H1 (cell line): ENCODE results near the gene ZNF407.

Source experiments
- BRCA1 ChIP-seq: IDR thresholded peaks from 2 replicates; pipeline ENCODE4 v1.6.1; 2012; ENCODE audit warnings: low read depth, low read length, improper control_type of control experiment
- CREB1 ChIP-seq: IDR thresholded peaks from 2 replicates; pipeline ENCODE4 v1.6.1; 2012; ENCODE audit warnings: inconsistent platforms
- POLR2A ChIP-seq, 2 experiments: IDR thresholded peaks; 1 replicate in 1 of 2; 2 replicates in 1 of 2; pipeline ENCODE4 v1.6.1; 2011; ENCODE audit warnings: low read depth in 2 of 2, low read length in 2 of 2, mild to moderate bottlenecking in 2 of 2; ENCODE audit errors: control extremely low read depth in 1 of 2
- RAD21 ChIP-seq, 2 experiments: IDR thresholded peaks in 1 of 2; conservative IDR thresholded peaks in 1 of 2; 2 replicates each; pipeline ENCODE4 v1.6.1; 2011; ENCODE audit warnings: low read depth in 2 of 2, low read length in 2 of 2, improper control_type of control experiment in 1 of 2, inconsistent platforms in 1 of 2, mild to moderate bottlenecking in 1 of 2, moderate library complexity in 1 of 2
- SP1 ChIP-seq: IDR thresholded peaks from 2 replicates; pipeline ENCODE4 v1.6.1; 2011; ENCODE audit warnings: low read depth, low read length
- YY1 ChIP-seq: IDR thresholded peaks from 2 replicates; pipeline ENCODE4 v1.6.1; 2011; ENCODE audit warnings: low read depth, mild to moderate bottlenecking, low read length
- TF ChIP-seq, protein P1 (sequence below), 3 experiments: IDR thresholded peaks; 1 replicate in 2 of 3; 2 replicates in 1 of 3; pipeline versions ENCODE4 v1.5.1 to v1.6.1; 2011; ENCODE audit warnings: low read length in 3 of 3, mild to moderate bottlenecking in 3 of 3, inconsistent platforms in 2 of 3, low read depth in 1 of 3, moderate library complexity in 1 of 3; ENCODE audit not compliant: insufficient read depth in 1 of 3; ENCODE audit errors: control extremely low read depth in 1 of 3

- no peak for TF ChIP-seq RAD21 (IDR thresholded peaks at IDR 0.05 in 1 of 2, conservative IDR thresholded peaks at IDR 0.05 in 1 of 2; ENCODE audit: low read depth in 2 of 2, low read length in 2 of 2)
- TF ChIP-seq CREB1 = no peak
- TF ChIP-seq SP1 = no peak
- TF ChIP-seq, protein P1, sequence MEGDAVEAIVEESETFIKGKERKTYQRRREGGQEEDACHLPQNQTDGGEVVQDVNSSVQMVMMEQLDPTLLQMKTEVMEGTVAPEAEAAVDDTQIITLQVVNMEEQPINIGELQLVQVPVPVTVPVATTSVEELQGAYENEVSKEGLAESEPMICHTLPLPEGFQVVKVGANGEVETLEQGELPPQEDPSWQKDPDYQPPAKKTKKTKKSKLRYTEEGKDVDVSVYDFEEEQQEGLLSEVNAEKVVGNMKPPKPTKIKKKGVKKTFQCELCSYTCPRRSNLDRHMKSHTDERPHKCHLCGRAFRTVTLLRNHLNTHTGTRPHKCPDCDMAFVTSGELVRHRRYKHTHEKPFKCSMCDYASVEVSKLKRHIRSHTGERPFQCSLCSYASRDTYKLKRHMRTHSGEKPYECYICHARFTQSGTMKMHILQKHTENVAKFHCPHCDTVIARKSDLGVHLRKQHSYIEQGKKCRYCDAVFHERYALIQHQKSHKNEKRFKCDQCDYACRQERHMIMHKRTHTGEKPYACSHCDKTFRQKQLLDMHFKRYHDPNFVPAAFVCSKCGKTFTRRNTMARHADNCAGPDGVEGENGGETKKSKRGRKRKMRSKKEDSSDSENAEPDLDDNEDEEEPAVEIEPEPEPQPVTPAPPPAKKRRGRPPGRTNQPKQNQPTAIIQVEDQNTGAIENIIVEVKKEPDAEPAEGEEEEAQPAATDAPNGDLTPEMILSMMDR (IDR thresholded peaks at IDR 0.05; ENCODE audit: control extremely low read depth in 1 of 3, insufficient read depth in 1 of 3, low read depth in 1 of 3, low read length in 3 of 3) = no peak
- TF ChIP-seq BRCA1 = no peak
- TF ChIP-seq YY1 = no peak
- no peak for TF ChIP-seq POLR2A (IDR thresholded peaks at IDR 0.05; ENCODE audit: control extremely low read depth in 1 of 2, low read depth in 2 of 2, low read length in 2 of 2)
These were observed 24.4 kb downstream of the ZNF407 start for GRCh38 chr18:74622072-74622471.
